G401.6 (cell line): Measurements from ENCODE around the gene CORO1A.
"Not testable (repeated sequence)": the region's sequence is repeated elsewhere in the genome, so short reads cannot be mapped to it uniquely, and the experiment has no call there.

ENCODE experiments used
- FAIRE-seq: peaks from 2 replicates; lab custom pipeline; 2012; peaks lifted over from hg19 to GRCh38; lab: Jason Lieb, UNC

Gene CORO1A

GRCh38 chr16:30170145-30170544, 13.3 kb upstream of the CORO1A start:
- FAIRE-seq = not testable (repeated sequence)

GRCh38 chr16:30173054-30173453, 10.3 kb upstream of the CORO1A start:
- no peak for FAIRE-seq

GRCh38 chr16:30176876-30177275, 6.5 kb upstream of the CORO1A start:
- not testable (repeated sequence) for FAIRE-seq

- FAIRE-seq = no peak
Observed at GRCh38 chr16:30179195-30179594, 4.2 kb upstream of the CORO1A start.

- no peak for FAIRE-seq
Observed at GRCh38 chr16:30179931-30180330, 3.5 kb upstream of the CORO1A start.

GRCh38 chr16:30180741-30181140, 2.7 kb upstream of the CORO1A start:
- no peak for FAIRE-seq

GRCh38 chr16:30184096-30184890, 891 bp downstream of the CORO1A start:
- no peak for FAIRE-seq

- FAIRE-seq = no peak
Observed at GRCh38 chr16:30184891-30185682, 1.7 kb downstream of the CORO1A start.

GRCh38 chr16:30185683-30186421, 2.5 kb downstream of the CORO1A start:
- no peak for FAIRE-seq

- no peak for FAIRE-seq
Observed at GRCh38 chr16:30186444-30186781, 3.0 kb downstream of the CORO1A start.

GRCh38 chr16:30186782-30187555, 3.6 kb downstream of the CORO1A start:
- FAIRE-seq = no peak

GRCh38 chr16:30187556-30187865, 4.1 kb downstream of the CORO1A start:
- no peak for FAIRE-seq

GRCh38 chr16:30187971-30188561, 4.7 kb downstream of the CORO1A start:
- FAIRE-seq = no peak

- not testable (repeated sequence) for FAIRE-seq
Observed at GRCh38 chr16:30191158-30191557, 7.8 kb downstream of the CORO1A start.

GRCh38 chr16:30193098-30193497, 9.7 kb downstream of the CORO1A start:
- not testable (repeated sequence) for FAIRE-seq

GRCh38 chr16:30193615-30194014, 10.2 kb downstream of the CORO1A start, which contains the start of the genes BOLA2B and SLX1A:
BOLA2B (minus strand) TSS chr16:30193666; CDS start chr16:30193595, 71 bp downstream.
SLX1A (plus strand) TSS chr16:30193875; CDS start chr16:30194085, 210 bp downstream.
- peak; percentile 99 for FAIRE-seq

GRCh38 chr16:30194172-30194925, 10.9 kb downstream of the CORO1A start:
- peak; percentile 70 for FAIRE-seq

GRCh38 chr16:30197001-30197400, 13.6 kb downstream of the CORO1A start:
- FAIRE-seq = not testable (repeated sequence)

- FAIRE-seq = not testable (repeated sequence)
Observed at GRCh38 chr16:30199049-30199448, 15.6 kb downstream of the CORO1A start, which contains the start of gene SULT1A3. SULT1A3 (plus strand) TSS chr16:30199255; CDS start chr16:30200729, 1,474 bp downstream.

GRCh38 chr16:30199608-30200343, 16.4 kb downstream of the CORO1A start:
- not testable (repeated sequence) for FAIRE-seq
